Endothelial cell of umbilical vein (primary cell): ENCODE results near the gene CAMK2B. TPM values are rescaled to one million over a fixed set of nuclear protein-coding genes. Genes with fewer than 3 reads are reported as not detected.

ENCODE experiments used
- BruUV-seq: library from RNA; stranded (reverse); fragments of 400-500 nt; replicated peaks from 2 replicates; lab custom pipeline; 2021; lab: Mats Ljungman, UMichigan
- CTCF ChIA-PET: fragments of 300-600, 350-600 bp; sonication (Branson Sonifier 250); formaldehyde crosslinking; loops from one replicate; lab custom pipeline; 2021; ENCODE audit warnings: antibody characterized with exemption, inconsistent platforms; lab: Charles Lee
- POLR2A ChIA-PET: fragments of 300-600, 350-600 bp; sonication (Branson Sonifier 250); formaldehyde crosslinking; loops from one replicate; lab custom pipeline; 2021; ENCODE audit warnings: antibody characterized with exemption, inconsistent platforms; lab: Charles Lee
- DNase-seq: peaks from one replicate; pipeline ENCODE4 v3.0.0-alpha.2; 2011; ENCODE audit warnings: low read depth, low spot score
- FAIRE-seq: peaks from 2 replicates; lab custom pipeline; 2011; peaks lifted over from hg19 to GRCh38; lab: Jason Lieb, UNC
- H2AFZ ChIP-seq: 2 replicates; pipeline ENCODE4 v1.6.0; 2012; ENCODE audit warnings: low read depth, low read length, control low read depth, inconsistent platforms
- H3K27ac ChIP-seq: 2 replicates; pipeline ENCODE4 v1.5.1; 2011; ENCODE audit warnings: low read depth, mild to moderate bottlenecking, control low read depth, low read length, moderate library complexity; ENCODE audit not compliant: insufficient read depth
- H3K27me3 ChIP-seq, 2 experiments: 2 replicates each; pipeline versions ENCODE4 v1.6.0 to v1.6.1; 2011; ENCODE audit warnings: low read length in 2 of 2, mixed read lengths in 1 of 2; ENCODE audit not compliant: control insufficient read depth in 2 of 2, insufficient read depth in 2 of 2
- H3K36me3 ChIP-seq, 2 experiments: 2 replicates in 1 of 2; 3 replicates in 1 of 2; pipeline ENCODE4 v1.5.1; 2011; ENCODE audit warnings: low read length in 2 of 2, mild to moderate bottlenecking in 1 of 2, moderate library complexity in 1 of 2; ENCODE audit not compliant: control insufficient read depth in 2 of 2, insufficient read depth in 2 of 2; ENCODE audit errors: extremely low read depth in 1 of 2
- H3K4me1 ChIP-seq: 3 replicates; pipeline ENCODE4 v1.5.1; 2011; ENCODE audit warnings: mild to moderate bottlenecking, low read length; ENCODE audit not compliant: control insufficient read depth, insufficient read depth; ENCODE audit errors: extremely low read depth
- H3K4me2 ChIP-seq: 2 replicates; pipeline ENCODE4 v1.6.1; 2011; ENCODE audit warnings: low read length, control low read depth, mixed read lengths; ENCODE audit not compliant: insufficient read depth
- H3K4me3 ChIP-seq, 3 experiments: fragments of 200-600 bp in 1 of 3; sonication (generic), shearing (Covaris generic) in 1 of 3; replicated peaks in 1 of 3; 2 replicates each; pipeline ENCODE4 v1.5.1; 2011 to 2016; ENCODE audit warnings: control low read depth in 3 of 3, low read length in 3 of 3, mild to moderate bottlenecking in 2 of 3, inconsistent platforms in 1 of 3, low read depth in 1 of 3, moderate library complexity in 1 of 3; ENCODE audit not compliant: insufficient read depth in 1 of 3
- H3K79me2 ChIP-seq: 2 replicates; pipeline ENCODE4 v1.6.0; 2012; ENCODE audit warnings: low read length, inconsistent platforms; ENCODE audit not compliant: control insufficient read depth, insufficient read depth
- H3K9ac ChIP-seq: replicated peaks from 2 replicates; pipeline ENCODE3; 2011; ENCODE audit warnings: low read length, control low read depth; ENCODE audit not compliant: insufficient read depth; ENCODE audit errors: extremely low read depth
- H3K9me1 ChIP-seq: replicated peaks from 3 replicates; pipeline ENCODE4 v1.6.0; 2011; ENCODE audit warnings: mild to moderate bottlenecking, low read length; ENCODE audit not compliant: control insufficient read depth, insufficient read depth; ENCODE audit errors: extremely low read depth
- H3K9me3 ChIP-seq: replicated peaks from 2 replicates; pipeline ENCODE4 v1.5.1; 2012; ENCODE audit warnings: low read length, inconsistent platforms; ENCODE audit not compliant: control insufficient read depth, insufficient read depth
- H4K20me1 ChIP-seq: replicated peaks from 2 replicates; pipeline ENCODE3; 2011; ENCODE audit warnings: mild to moderate bottlenecking, low read length; ENCODE audit not compliant: control insufficient read depth, insufficient read depth; ENCODE audit errors: extremely low read depth
- CTCF ChIP-seq, 2 donors: IDR thresholded peaks; 1 replicate in 1 of 2; 2 replicates in 1 of 2; pipeline ENCODE4 v1.5.1; 2011; ENCODE audit warnings: low read length in 2 of 2, mild to moderate bottlenecking in 2 of 2, moderate library complexity in 2 of 2, control low read depth in 1 of 2, inconsistent platforms in 1 of 2, low read depth in 1 of 2; ENCODE audit not compliant: insufficient read depth in 1 of 2; ENCODE audit errors: extremely low read depth in 1 of 2
- FOS ChIP-seq: IDR thresholded peaks from 2 replicates; pipeline ENCODE4 v1.6.1; 2011; ENCODE audit warnings: mild to moderate bottlenecking, low read length, moderate library complexity, borderline replicate concordance; ENCODE audit not compliant: insufficient read depth
- GATA2 ChIP-seq: IDR thresholded peaks from 2 replicates; pipeline ENCODE4 v1.7.0; 2011; ENCODE audit warnings: low read depth, mild to moderate bottlenecking, moderate library complexity, mixed read lengths, low read length; ENCODE audit not compliant: insufficient read length, insufficient read depth
- MAX ChIP-seq: IDR thresholded peaks from 2 replicates; pipeline ENCODE4 v1.6.1; 2011; ENCODE audit not compliant: insufficient read depth, insufficient read length
- dilution Hi-C: fragments of 300-500 bp; cut with MboI; formaldehyde crosslinking; loops from one replicate; pipeline ENCODE4 v1.15.0; 2019; ENCODE audit warnings: low sequenced_read_pairs; ENCODE audit not compliant: extremely low pct_ligation_motif_present
- intact Hi-C: fragments of 100-400 bp; cut with micrococcal nuclease; formaldehyde crosslinking; loops from one replicate; pipeline ENCODE4 v1.10.0; 2022
- polyA plus RNA-seq, 4 experiments: library from polyadenylated mRNA; depleted of rRNA in 3 of 4; stranded (reverse) in 3 of 4; unstranded in 1 of 4; fragments of >200 nt; gene quantifications; 2 replicates each; pipeline versions ENCODE4 v1.2.1 to v1.2.3, GENCODE V29; 2011 to 2012; ENCODE audit warnings: missing spikeins in 1 of 4
- total RNA-seq: library from RNA; stranded (reverse); gene quantifications from 2 replicates; pipeline ENCODE4 v1.2.3, GENCODE V29; 2021

CAMK2B gene
- total and polyA plus RNA-seq, 2 donors (not counting 3 experiments of a cell fraction or from before 2014, with no cell fraction given) = 0.57 to 1.6 TPM

- no peak overlapping the region for H3K9ac ChIP-seq
- no peaks in the 10 kb centered on the region for H3K9me3 ChIP-seq
- H3K4me3 ChIP-seq = no peak overlapping the region
- H3K27ac ChIP-seq = no peak overlapping the region
- dilution Hi-C loops = no loop called here
- H3K79me2 ChIP-seq = no peaks in the 10 kb centered on the region
- intact Hi-C loops = no loop called here
- DNase-seq (no peak), FAIRE-seq (no peak)
- H4K20me1 ChIP-seq = no peaks in the 10 kb centered on the region
- no peak for TF ChIP-seq FOS
- no peak for TF ChIP-seq MAX
- no peak for TF ChIP-seq CTCF (IDR thresholded peaks at IDR 0.05; ENCODE audit: extremely low read depth in 1 of 2, insufficient read depth in 1 of 2, low read depth in 1 of 2, low read length in 2 of 2)
- TF ChIP-seq GATA2 = no peak
- H3K4me2 ChIP-seq = no peak overlapping the region
- H3K4me1 ChIP-seq = no peaks in the 10 kb centered on the region
- POLR2A ChIA-PET = no interaction called here
- CTCF ChIA-PET = interaction anchor here (1.4 kb wide), 1 partner anchor 12 kb away, joined by 4 read pairs; no protein-coding TSS in a partner anchor
- H3K9me1 ChIP-seq = no peaks in the 10 kb centered on the region
- no peak overlapping the region for H2AFZ ChIP-seq
- no peaks in the 10 kb centered on the region for H3K27me3 ChIP-seq
- no TSS peak for BruUV-seq
- no peaks in the 10 kb centered on the region for H3K36me3 ChIP-seq
These were observed 44.2 kb downstream of the CAMK2B start for GRCh38 chr7:44280993-44281721.
